Peyer's patch (tissue), 4 donors: ENCODE measurements around the gene PRPS1. TPM values are rescaled to one million over a fixed set of nuclear protein-coding genes. Genes with fewer than 3 reads are reported as not detected.

Source experiments
- DNase-seq, 3 donors: peaks; one replicate each; pipeline ENCODE4 v3.0.0-alpha.2; 2017 to 2019
- H3K27ac ChIP-seq, 4 donors: fragments of 200-600 bp; sonication (generic); one replicate each; pipeline ENCODE4 v1.5.1; 2016 to 2019
- H3K27me3 ChIP-seq, 2 donors: fragments of 200-600 bp; sonication (generic); one replicate each; pipeline ENCODE4 v1.5.1; 2019
- H3K36me3 ChIP-seq, 3 donors: fragments of 200-600 bp; sonication (generic); one replicate each; pipeline ENCODE4 v1.5.1; 2016 to 2019
- H3K4me1 ChIP-seq, 4 donors: fragments of 200-600 bp; sonication (generic); one replicate each; pipeline ENCODE4 v1.5.1; 2016 to 2019
- H3K4me3 ChIP-seq, 4 donors: fragments of 200-600 bp; sonication (generic); 1 replicate in 3 of 4; 2 replicates in 1 of 4; pipeline ENCODE4 v1.5.1; 2016 to 2019; ENCODE audit warnings: mild to moderate bottlenecking in 1 of 4
- H3K9me3 ChIP-seq, 4 donors: fragments of 200-600 bp; sonication (generic); one replicate each; pipeline ENCODE4 v1.5.1; 2016 to 2019; ENCODE audit warnings: mild to moderate bottlenecking in 1 of 4
- CTCF ChIP-seq, 6 experiments: fragments of 450-650 bp in 4 of 6; fragments of 200-600 bp in 2 of 6; sonication (generic) in 1 of 6; IDR thresholded peaks; one replicate each; pipeline ENCODE4 v1.5.1; 2017 to 2019; ENCODE audit warnings: antibody characterized with exemption in 6 of 6, mild to moderate bottlenecking in 3 of 6, moderate library complexity in 1 of 6
- POLR2A ChIP-seq, 2 donors: fragments of 450-650 bp; IDR thresholded peaks; one replicate each; pipeline ENCODE4 v1.5.1; 2017; ENCODE audit warnings: antibody characterized with exemption in 2 of 2, mild to moderate bottlenecking in 2 of 2, moderate library complexity in 2 of 2
- total RNA-seq, 4 donors: library from RNA; depleted of rRNA; stranded (reverse); fragments of >200 nt; gene quantifications; one replicate each; pipeline ENCODE4 v1.1.0, GENCODE V29; 2016

The PRPS1 gene
- total RNA-seq, 4 donors from 2014 or later, result 2.6 to 43.7 (median 9.3) TPM

- Histone ChIP-seq H3K36me3 (no peaks in the 10 kb centered on the region), H3K27ac (no peak overlapping the region), H3K4me1 (no peaks in the 10 kb centered on the region), H3K4me3 (no peak overlapping the region), H3K9me3 (no peaks in the 10 kb centered on the region), H3K27me3 (no peaks in the 10 kb centered on the region)
- no peak for DNase-seq
- TF ChIP-seq CTCF (IDR thresholded peaks at IDR 0.05) (no peak), POLR2A (IDR thresholded peaks at IDR 0.05) (no peak)
These were observed 31.0 kb upstream of the PRPS1 start for GRCh38 chrX:107597264-107597663.

- no peak for TF ChIP-seq POLR2A (IDR thresholded peaks at IDR 0.05)
- TF ChIP-seq CTCF (IDR thresholded peaks at IDR 0.05), result no peak
- Histone ChIP-seq H3K27me3 (no peaks in the 10 kb centered on the region), H3K27ac (no peak overlapping the region), H3K4me1 (no peaks in the 10 kb centered on the region), H3K4me3 (no peak overlapping the region), H3K36me3 (no peaks in the 10 kb centered on the region), H3K9me3 (no peaks in the 10 kb centered on the region)
- DNase-seq, result no peak
These were observed 30.5 kb upstream of the PRPS1 start for GRCh38 chrX:107597791-107598190.

- no peak for DNase-seq
- no peak for TF ChIP-seq POLR2A (IDR thresholded peaks at IDR 0.05)
- no peak for TF ChIP-seq CTCF (IDR thresholded peaks at IDR 0.05)
- no peaks in the 10 kb centered on the region for H3K36me3 ChIP-seq
- no peaks in the 10 kb centered on the region for H3K9me3 ChIP-seq
- no peak overlapping the region for H3K4me3 ChIP-seq
- no peaks in the 10 kb centered on the region for H3K27me3 ChIP-seq
- no peak overlapping the region for H3K27ac ChIP-seq
- H3K4me1 ChIP-seq, result no peaks in the 10 kb centered on the region
These were observed 28.9 kb upstream of the PRPS1 start for GRCh38 chrX:107599450-107599861.

GRCh38 chrX:107600366-107600765 lies 27.9 kb upstream of the PRPS1 start:
- H3K4me1 ChIP-seq, result no peaks in the 10 kb centered on the region
- TF ChIP-seq CTCF (IDR thresholded peaks at IDR 0.05), result no peak
- no peak for TF ChIP-seq POLR2A (IDR thresholded peaks at IDR 0.05)
- no peak overlapping the region for H3K27ac ChIP-seq
- H3K36me3 ChIP-seq, result no peaks in the 10 kb centered on the region
- H3K4me3 ChIP-seq, result no peak overlapping the region
- no peak for DNase-seq
- H3K9me3 ChIP-seq, result no peaks in the 10 kb centered on the region
- no peaks in the 10 kb centered on the region for H3K27me3 ChIP-seq

- TF ChIP-seq POLR2A (IDR thresholded peaks at IDR 0.05) (no peak), CTCF (IDR thresholded peaks at IDR 0.05) (no peak)
- no peaks in the 10 kb centered on the region for H3K4me1 ChIP-seq
- H3K36me3 ChIP-seq, result no peaks in the 10 kb centered on the region
- no peak overlapping the region for H3K4me3 ChIP-seq
- H3K27ac ChIP-seq, result no peak overlapping the region
- no peaks in the 10 kb centered on the region for H3K9me3 ChIP-seq
- DNase-seq, result no peak
- H3K27me3 ChIP-seq, result no peaks in the 10 kb centered on the region
These were observed 27.0 kb upstream of the PRPS1 start for GRCh38 chrX:107601326-107601725.

GRCh38 chrX:107601759-107602158 lies 26.6 kb upstream of the PRPS1 start:
- no peaks in the 10 kb centered on the region for H3K4me1 ChIP-seq
- no peak overlapping the region for H3K27ac ChIP-seq
- DNase-seq, result no peak
- no peaks in the 10 kb centered on the region for H3K27me3 ChIP-seq
- no peak overlapping the region for H3K4me3 ChIP-seq
- no peak for TF ChIP-seq POLR2A (IDR thresholded peaks at IDR 0.05)
- TF ChIP-seq CTCF (IDR thresholded peaks at IDR 0.05), result no peak
- no peaks in the 10 kb centered on the region for H3K9me3 ChIP-seq
- no peaks in the 10 kb centered on the region for H3K36me3 ChIP-seq
